Measurements from ENCODE around the gene PPP1R1C.

- TF ChIP-seq ZNF274 (IDR thresholded peaks at IDR 0.05; ENCODE audit: low read depth, low read length) (no peak), SUZ12 (IDR thresholded peaks at IDR 0.05; ENCODE audit: extremely low read depth, insufficient read depth, insufficient read length) (no peak)
Observed at GRCh38 chr2:182067393-182067792, 81.7 kb downstream of the PPP1R1C start.
